Endodermal cell (in vitro differentiated cells): ENCODE data around the gene P2RX6. TPM values are rescaled to one million over a fixed set of nuclear protein-coding genes. Genes with fewer than 3 reads are reported as not detected.
A peak's percentile ranks its signal among the peaks of the same experiment; 100 is the strongest.
"Not testable (repeated sequence)": the region's sequence is repeated elsewhere in the genome, so short reads cannot be mapped to it uniquely, and the experiment has no call there.

Experiments
- DNase-seq: peaks from one replicate; pipeline ENCODE4 v3.0.0-alpha.2; 2017
- H3K27ac ChIP-seq: 2 replicates; pipeline ENCODE4 v1.5.1; 2013; ENCODE audit warnings: mild to moderate bottlenecking, low read depth, low read length, moderate library complexity
- H3K27me3 ChIP-seq: 2 replicates; pipeline ENCODE4 v1.6.1; 2013; ENCODE audit warnings: mild to moderate bottlenecking, low read length, moderate library complexity; ENCODE audit not compliant: insufficient read depth, control insufficient read depth, poor library complexity, severe bottlenecking
- H3K36me3 ChIP-seq: 2 replicates; pipeline ENCODE4 v1.7.0; 2013; ENCODE audit warnings: mild to moderate bottlenecking, low read length, moderate library complexity; ENCODE audit not compliant: control insufficient read depth, insufficient read depth
- H3K4me1 ChIP-seq: one replicate; pipeline ENCODE4 v1.7.0; 2013; ENCODE audit warnings: low read length; ENCODE audit not compliant: control insufficient read depth, insufficient read depth
- H3K4me3 ChIP-seq: 2 replicates; pipeline ENCODE4 v1.5.1; 2013; ENCODE audit warnings: mild to moderate bottlenecking, low read length, moderate library complexity
- H3K9ac ChIP-seq: 2 replicates; pipeline ENCODE4 v1.6.1; 2013; ENCODE audit warnings: mild to moderate bottlenecking, low read length, moderate library complexity; ENCODE audit not compliant: poor library complexity, severe bottlenecking; ENCODE audit errors: extremely low read depth
- H3K9me3 ChIP-seq: 2 replicates; pipeline ENCODE4 v1.6.1; 2013; ENCODE audit warnings: mild to moderate bottlenecking, low read length, moderate library complexity; ENCODE audit not compliant: control insufficient read depth
- H3K27ac Mint-ChIP-seq: 2 replicates; pipeline ENCODE4 v1.8.0; 2020; ENCODE audit warnings: mixed read lengths
- H3K27me3 Mint-ChIP-seq: 2 replicates; pipeline ENCODE4 v1.8.0; 2021; ENCODE audit warnings: mild to moderate bottlenecking, mixed read lengths; ENCODE audit not compliant: insufficient read depth
- H3K36me3 Mint-ChIP-seq: 2 replicates; pipeline ENCODE4 v1.8.0; 2020; ENCODE audit warnings: low read depth, mixed read lengths
- H3K4me1 Mint-ChIP-seq: 2 replicates; pipeline ENCODE4 v1.8.0; 2020; ENCODE audit warnings: mixed read lengths
- H3K4me3 Mint-ChIP-seq: 2 replicates; pipeline ENCODE4 v1.8.0; 2020; ENCODE audit warnings: mild to moderate bottlenecking, moderate library complexity, mixed read lengths
- H3K9me3 Mint-ChIP-seq: 2 replicates; pipeline ENCODE4 v1.8.0; 2020; ENCODE audit warnings: mild to moderate bottlenecking, mixed read lengths
- CTCF ChIP-seq: fragments of 200-600 bp; sonication (generic); conservative IDR thresholded peaks from 2 replicates; pipeline ENCODE4 v1.5.0; 2021; ENCODE audit warnings: antibody characterized with exemption, mild to moderate bottlenecking
- WGBS, 2 experiments: methylation state at CpG; one replicate each; pipeline versions ENCODE4 v1.1.5 to v1.1.7; 2013; ENCODE audit warnings: missing lambda C conversion rate in 2 of 2, mixed read lengths in 1 of 2; ENCODE audit not compliant: insufficient coverage in 1 of 2, insufficient read length in 1 of 2; 5-methylcytosine and 5-hydroxymethylcytosine counted together
- total RNA-seq, 2 donors: library from RNA; stranded (reverse); fragmentation: NEBNext Ultra II Directional in 1 of 2; extraction: Animal tissue kit (Norgen Biotek cat#: 25700) in 1 of 2; gene quantifications; 2 replicates in 1 of 2; 3 replicates in 1 of 2; pipeline ENCODE4 v1.2.1, GENCODE V29; 2021

P2RX6 gene
- total RNA-seq, 2 donors from 2014 or later = 0.73 to 1.9 TPM

- peaks cover 4% of the 10 kb centered on the region for H3K4me1 ChIP-seq
- no peak overlapping the region for H3K4me3 Mint-ChIP-seq
- no peak overlapping the region for H3K4me3 ChIP-seq
- H3K36me3 Mint-ChIP-seq = no peaks in the 10 kb centered on the region
- H3K9me3 Mint-ChIP-seq = no peaks in the 10 kb centered on the region
- peak; percentile 66 for DNase-seq
- H3K27me3 Mint-ChIP-seq = peaks cover 91% of the 10 kb centered on the region
- no peaks in the 10 kb centered on the region for H3K9me3 ChIP-seq
- peaks cover 11% of the 10 kb centered on the region for H3K4me1 Mint-ChIP-seq
- no peaks in the 10 kb centered on the region for H3K36me3 ChIP-seq
- no peak overlapping the region for H3K27ac ChIP-seq
- no peak overlapping the region for H3K9ac ChIP-seq
- 29 to 50% methylated on average over 1 to 4 of the region's 4 CpGs for WGBS, 2 experiments
- H3K27ac Mint-ChIP-seq = no peak overlapping the region
- TF ChIP-seq CTCF = no peak
- H3K27me3 ChIP-seq = peaks cover 72% of the 10 kb centered on the region
Observed at GRCh38 chr22:20970939-20971657, 43.9 kb upstream of the P2RX6 start.

- not testable (repeated sequence) for H3K4me3 Mint-ChIP-seq, H3K36me3 ChIP-seq
- H3K4me1 Mint-ChIP-seq = peaks cover 11% of the 10 kb centered on the region
Observed at GRCh38 chr22:20972014-20972694, 42.8 kb upstream of the P2RX6 start.

GRCh38 chr22:20972933-20973577 lies 41.9 kb upstream of the P2RX6 start:
- H3K27me3 Mint-ChIP-seq = peaks cover 93% of the 10 kb centered on the region
- peaks cover 10% of the 10 kb centered on the region for H3K4me1 Mint-ChIP-seq
- H3K36me3 Mint-ChIP-seq = no peaks in the 10 kb centered on the region
- no peak overlapping the region for H3K4me3 Mint-ChIP-seq
- Histone ChIP-seq H3K27ac (no peak overlapping the region), H3K9me3 (peaks cover under 1% of the 10 kb centered on the region), H3K4me1 (peaks cover 4% of the 10 kb centered on the region), H3K4me3 (no peak overlapping the region), H3K27me3 (peaks cover 72% of the 10 kb centered on the region), H3K9ac (no peak overlapping the region), H3K36me3 (no peaks in the 10 kb centered on the region)
- TF ChIP-seq CTCF = no peak
- no peak overlapping the region for H3K27ac Mint-ChIP-seq
- peaks cover 3% of the 10 kb centered on the region for H3K9me3 Mint-ChIP-seq
- 82 to 92% methylated on average over 5 to 20 of the region's 21 CpGs for WGBS, 2 experiments
- no peak for DNase-seq

More at GRCh38 chr22:20972014-20972694, 42.8 kb upstream of the P2RX6 start:
- not testable (repeated sequence) for DNase-seq, H3K27ac ChIP-seq, H3K27ac Mint-ChIP-seq, H3K9me3 ChIP-seq, H3K36me3 Mint-ChIP-seq, H3K9me3 Mint-ChIP-seq, H3K4me1 ChIP-seq, H3K4me3 ChIP-seq, H3K9ac ChIP-seq
- peaks cover 72% of the 10 kb centered on the region for H3K27me3 ChIP-seq
- 93 to 96% methylated on average over 8 to 10 of the region's 11 CpGs for WGBS, 2 experiments
- H3K27me3 Mint-ChIP-seq = peaks cover 93% of the 10 kb centered on the region
